Hepatocyte (in vitro differentiated cells): ENCODE data around the gene ADCY9. TPM values are rescaled to one million over a fixed set of nuclear protein-coding genes. Genes with fewer than 3 reads are reported as not detected.

ENCODE experiments used
- DNase-seq: peaks from one replicate; pipeline ENCODE4 v3.0.0-alpha.2; 2016; ENCODE audit warnings: low spot score
- H2AFZ ChIP-seq: fragments of 200-600 bp; sonication (generic); 2 replicates; pipeline ENCODE4 v1.6.0; 2016; ENCODE audit warnings: antibody characterized with exemption, mild to moderate bottlenecking
- H3K27ac ChIP-seq: fragments of 200-600 bp; sonication (generic); 2 replicates; pipeline ENCODE4 v1.5.1; 2016; ENCODE audit warnings: mild to moderate bottlenecking
- H3K27me3 ChIP-seq: fragments of 200-600 bp; sonication (generic); 2 replicates; pipeline ENCODE4 v1.6.1; 2016
- H3K36me3 ChIP-seq: fragments of 200-600 bp; sonication (generic); replicated peaks from 2 replicates; pipeline ENCODE4 v1.5.1; 2016; ENCODE audit warnings: low read depth; ENCODE audit not compliant: insufficient read depth
- H3K4me1 ChIP-seq: fragments of 200-600 bp; sonication (generic); 2 replicates; pipeline ENCODE4 v1.5.1; 2016; ENCODE audit warnings: mild to moderate bottlenecking, moderate library complexity; ENCODE audit not compliant: insufficient read depth
- H3K4me2 ChIP-seq: fragments of 200-600 bp; sonication (generic); 2 replicates; pipeline ENCODE4 v1.6.0; 2016
- H3K4me3 ChIP-seq: fragments of 200-600 bp; sonication (generic); 2 replicates; pipeline ENCODE4 v1.5.1; 2016; ENCODE audit warnings: mild to moderate bottlenecking
- H3K79me2 ChIP-seq: fragments of 200-600 bp; sonication (generic); 2 replicates; pipeline ENCODE4 v1.6.0; 2017; ENCODE audit warnings: mild to moderate bottlenecking
- H3K9me2 ChIP-seq: fragments of 200-600 bp; sonication (generic); replicated peaks from 2 replicates; pipeline ENCODE4 v1.6.0; 2017; ENCODE audit warnings: mild to moderate bottlenecking; ENCODE audit not compliant: insufficient read depth
- H3K9me3 ChIP-seq: fragments of 200-600 bp; sonication (generic); 2 replicates; pipeline ENCODE4 v1.5.1; 2016; ENCODE audit warnings: low read depth, mild to moderate bottlenecking
- H4K20me1 ChIP-seq: fragments of 200-600 bp; sonication (generic); 2 replicates; pipeline ENCODE4 v1.6.0; 2016; ENCODE audit warnings: mild to moderate bottlenecking; ENCODE audit not compliant: insufficient read depth, poor library complexity, severe bottlenecking
- EZH2 ChIP-seq: fragments of 200-600 bp; sonication (generic); IDR thresholded peaks from 2 replicates; pipeline ENCODE4 v1.6.1; 2016; ENCODE audit warnings: antibody characterized with exemption, mild to moderate bottlenecking, borderline replicate concordance
- EZH2phosphoT487 ChIP-seq: fragments of 200-600 bp; sonication (generic); IDR thresholded peaks from one replicate; pipeline ENCODE4 v1.6.1; 2018; ENCODE audit warnings: antibody characterized with exemption, mild to moderate bottlenecking, low read depth, moderate library complexity; ENCODE audit not compliant: unreplicated experiment, severe bottlenecking
- WGBS: methylation state at CpG from one replicate; pipeline ENCODE4 v1.1.6; 2016; ENCODE audit warnings: low lambda C conversion rate; ENCODE audit errors: missing lambda C conversion rate; 5-methylcytosine and 5-hydroxymethylcytosine counted together
- polyA plus RNA-seq: library from polyadenylated mRNA; unstranded; fragments of >200 nt; fragmentation: Nextera tagmentation; extraction: Ambion mirVana; gene quantifications from 2 replicates; pipeline ENCODE4 v1.2.1, GENCODE V29; 2016
- total RNA-seq: library from RNA; depleted of rRNA; stranded (reverse); fragments of >200 nt; gene quantifications from 2 replicates; pipeline ENCODE4 v1.2.3, GENCODE V29; 2014
- TF ChIP-seq, protein P1 (sequence below): fragments of 200-600 bp; sonication (generic); IDR thresholded peaks from 2 replicates; pipeline ENCODE4 v1.5.1; 2016; ENCODE audit warnings: antibody characterized with exemption, mild to moderate bottlenecking; ENCODE audit not compliant: poor library complexity

ADCY9 gene
- total and polyA plus RNA-seq, 2 experiments from 2014 or later, result 12.0 to 15.9 TPM

DNA sequence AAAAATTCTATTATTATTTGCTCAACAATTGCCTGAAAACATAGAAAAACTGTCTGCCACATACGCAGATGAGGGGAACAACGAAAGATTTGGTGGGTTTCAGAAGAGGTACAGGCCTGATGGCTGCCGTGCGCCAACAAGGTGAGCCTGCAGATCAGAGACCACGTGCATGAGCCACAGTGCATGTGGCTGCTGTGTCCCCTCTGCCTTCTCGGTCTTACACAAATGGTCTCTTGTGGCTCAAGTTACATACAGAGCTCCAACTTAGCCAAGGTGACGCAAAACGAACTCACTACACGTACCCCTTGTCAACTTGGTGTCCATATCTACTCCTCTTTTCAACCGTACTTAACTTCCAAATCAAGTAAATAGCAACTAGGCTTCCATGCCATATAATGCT lies 82.3 kb downstream of the ADCY9 start:
- Histone ChIP-seq H4K20me1 (no peaks in the 10 kb centered on the region), H3K36me3 (no peaks in the 10 kb centered on the region), H3K4me3 (no peak overlapping the region), H3K9me2 (no peaks in the 10 kb centered on the region), H3K79me2 (no peaks in the 10 kb centered on the region), H3K27me3 (no peaks in the 10 kb centered on the region), H2AFZ (no peak overlapping the region), H3K4me1 (no peaks in the 10 kb centered on the region), H3K9me3 (no peaks in the 10 kb centered on the region), H3K27ac (no peak overlapping the region), H3K4me2 (no peak overlapping the region)
- 96% methylated on average over 10 of the region's 10 CpGs for WGBS
- no peak for TF ChIP-seq EZH2phosphoT487
- no peak for TF ChIP-seq EZH2
- TF ChIP-seq, protein P1, sequence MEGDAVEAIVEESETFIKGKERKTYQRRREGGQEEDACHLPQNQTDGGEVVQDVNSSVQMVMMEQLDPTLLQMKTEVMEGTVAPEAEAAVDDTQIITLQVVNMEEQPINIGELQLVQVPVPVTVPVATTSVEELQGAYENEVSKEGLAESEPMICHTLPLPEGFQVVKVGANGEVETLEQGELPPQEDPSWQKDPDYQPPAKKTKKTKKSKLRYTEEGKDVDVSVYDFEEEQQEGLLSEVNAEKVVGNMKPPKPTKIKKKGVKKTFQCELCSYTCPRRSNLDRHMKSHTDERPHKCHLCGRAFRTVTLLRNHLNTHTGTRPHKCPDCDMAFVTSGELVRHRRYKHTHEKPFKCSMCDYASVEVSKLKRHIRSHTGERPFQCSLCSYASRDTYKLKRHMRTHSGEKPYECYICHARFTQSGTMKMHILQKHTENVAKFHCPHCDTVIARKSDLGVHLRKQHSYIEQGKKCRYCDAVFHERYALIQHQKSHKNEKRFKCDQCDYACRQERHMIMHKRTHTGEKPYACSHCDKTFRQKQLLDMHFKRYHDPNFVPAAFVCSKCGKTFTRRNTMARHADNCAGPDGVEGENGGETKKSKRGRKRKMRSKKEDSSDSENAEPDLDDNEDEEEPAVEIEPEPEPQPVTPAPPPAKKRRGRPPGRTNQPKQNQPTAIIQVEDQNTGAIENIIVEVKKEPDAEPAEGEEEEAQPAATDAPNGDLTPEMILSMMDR, result no peak
- no peak for DNase-seq

DNA sequence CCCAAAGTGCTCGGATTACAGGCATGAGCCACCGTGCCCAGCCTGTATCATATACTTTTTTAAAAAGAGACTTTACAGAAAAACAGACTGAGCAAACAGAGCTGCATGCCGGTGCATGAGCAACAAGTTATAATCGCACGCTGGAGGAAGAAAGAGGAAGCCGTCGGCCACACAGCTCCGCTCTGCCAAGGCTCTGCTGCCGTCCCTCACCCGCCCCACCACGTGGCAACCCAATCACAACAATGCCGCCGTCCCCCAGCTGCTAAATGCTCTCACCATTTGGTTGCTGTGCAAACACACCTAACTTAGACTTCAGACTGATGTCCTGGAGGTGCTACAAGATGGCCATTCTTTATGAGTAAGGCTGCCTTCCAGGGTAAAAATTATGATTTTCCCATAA lies 83.5 kb downstream of the ADCY9 start:
- Histone ChIP-seq H3K4me3 (no peak overlapping the region), H3K4me2 (no peak overlapping the region), H3K4me1 (no peaks in the 10 kb centered on the region), H3K36me3 (no peaks in the 10 kb centered on the region), H3K9me3 (no peaks in the 10 kb centered on the region), H2AFZ (no peak overlapping the region), H4K20me1 (no peaks in the 10 kb centered on the region), H3K9me2 (no peaks in the 10 kb centered on the region), H3K27ac (no peak overlapping the region), H3K79me2 (no peaks in the 10 kb centered on the region), H3K27me3 (no peaks in the 10 kb centered on the region)
- DNase-seq, result no peak
- 85% methylated on average over 13 of the region's 13 CpGs for WGBS
- TF ChIP-seq EZH2 (no peak), EZH2phosphoT487 (no peak)
- TF ChIP-seq, protein P1, result no peak

DNA sequence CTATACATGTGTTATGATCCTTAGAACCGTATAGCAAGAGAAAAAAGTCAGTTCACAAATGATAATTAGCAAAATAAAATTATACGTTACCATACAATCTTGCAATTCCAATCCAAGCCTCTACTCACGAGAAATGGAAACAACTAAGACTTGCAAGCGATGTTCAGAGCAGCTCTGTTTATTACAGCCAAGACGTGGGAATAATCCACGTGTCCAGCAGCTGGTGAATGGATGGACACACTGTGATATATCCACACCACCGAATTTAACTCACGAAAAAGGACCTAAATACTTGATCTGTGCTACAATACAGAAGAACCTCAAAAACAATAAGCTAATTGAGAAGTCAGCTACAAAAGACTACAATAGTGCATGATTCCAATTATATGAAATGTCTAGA lies 88.1 kb downstream of the ADCY9 start:
- H2AFZ ChIP-seq, result no peak overlapping the region
- H3K36me3 ChIP-seq, result no peaks in the 10 kb centered on the region
- H3K9me2 ChIP-seq, result no peaks in the 10 kb centered on the region
- H4K20me1 ChIP-seq, result no peaks in the 10 kb centered on the region
- no peaks in the 10 kb centered on the region for H3K79me2 ChIP-seq
- H3K4me3 ChIP-seq, result no peak overlapping the region
- H3K9me3 ChIP-seq, result no peaks in the 10 kb centered on the region
- DNase-seq, result no peak
- TF ChIP-seq EZH2 (no peak), EZH2phosphoT487 (no peak)
- TF ChIP-seq, protein P1, result no peak
- no peak overlapping the region for H3K4me2 ChIP-seq
- H3K27ac ChIP-seq, result no peak overlapping the region
- H3K27me3 ChIP-seq, result no peaks in the 10 kb centered on the region
- no peaks in the 10 kb centered on the region for H3K4me1 ChIP-seq
- 96% methylated on average over 8 of the region's 8 CpGs for WGBS

DNA sequence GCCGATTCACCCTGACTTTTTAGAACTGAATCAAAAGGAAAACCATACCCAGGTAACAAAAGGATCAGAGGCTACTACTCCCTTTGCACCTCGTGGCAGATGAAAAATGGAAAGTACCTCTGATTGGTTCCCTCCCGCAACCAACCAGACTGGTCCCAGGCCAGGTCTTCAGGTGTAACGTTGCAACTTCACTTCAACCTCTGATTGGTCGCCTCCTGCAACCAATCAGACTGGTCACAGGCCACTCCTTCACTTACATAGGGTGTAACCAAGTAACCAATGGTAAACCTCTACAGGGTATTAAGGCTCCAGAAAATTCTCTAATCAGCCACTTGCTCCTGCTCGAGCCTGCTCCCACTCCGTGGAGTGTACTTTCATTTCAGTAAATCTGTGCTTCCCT lies 89.4 kb downstream of the ADCY9 start:
- Histone ChIP-seq H2AFZ (no peak overlapping the region), H3K27ac (no peak overlapping the region), H3K4me1 (no peaks in the 10 kb centered on the region), H3K4me3 (no peak overlapping the region), H3K27me3 (no peaks in the 10 kb centered on the region), H3K9me2 (no peaks in the 10 kb centered on the region), H3K9me3 (no peaks in the 10 kb centered on the region), H3K36me3 (no peaks in the 10 kb centered on the region), H3K4me2 (no peak overlapping the region), H3K79me2 (no peaks in the 10 kb centered on the region), H4K20me1 (no peaks in the 10 kb centered on the region)
- DNase-seq, result no peak
- WGBS, result 96% methylated on average over 7 of the region's 7 CpGs
- TF ChIP-seq, protein P1, result no peak
- TF ChIP-seq EZH2 (no peak), EZH2phosphoT487 (no peak)
